ENCODE results near the gene CDK5.

DNA sequence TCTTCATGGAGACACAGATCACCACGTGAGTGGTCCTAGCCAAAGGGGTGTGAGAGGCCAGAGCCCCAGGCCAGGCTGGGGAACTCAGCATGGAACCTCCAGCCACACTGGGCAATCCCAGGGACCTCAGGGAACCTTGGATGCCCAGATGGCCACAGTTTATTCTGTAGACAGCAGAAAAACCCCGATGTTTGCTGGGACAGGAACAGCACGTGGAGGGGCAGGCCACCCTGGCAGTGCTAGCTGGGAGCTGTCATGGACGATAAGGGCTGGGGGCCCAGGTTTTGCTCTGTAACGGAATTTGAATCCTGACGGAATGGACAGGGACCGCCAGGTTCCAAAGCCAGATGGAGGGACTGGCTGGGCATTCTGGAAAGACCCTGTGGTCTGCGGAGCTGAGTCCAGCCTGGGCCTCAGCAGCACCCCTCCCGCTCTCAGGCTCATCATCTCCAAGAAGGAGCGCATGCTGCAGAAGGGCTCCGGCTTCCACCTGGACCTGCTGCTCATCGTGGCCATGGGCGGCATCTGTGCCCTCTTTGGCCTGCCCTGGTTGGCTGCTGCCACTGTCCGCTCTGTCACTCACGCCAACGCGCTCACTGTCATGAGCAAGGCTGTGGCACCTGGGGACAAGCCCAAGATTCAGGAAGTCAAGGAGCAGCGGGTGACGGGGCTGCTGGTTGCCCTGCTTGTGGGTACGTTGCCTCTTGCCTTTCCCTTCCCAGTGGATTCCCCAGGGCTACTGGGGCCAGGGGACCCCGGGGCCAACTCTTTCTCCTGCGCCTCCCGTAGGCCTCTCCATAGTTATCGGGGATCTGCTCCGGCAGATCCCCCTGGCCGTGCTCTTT, 17.3 kb upstream of the CDK5 start:
- TF ChIP-seq POLR2AphosphoS5 (IDR thresholded peaks at IDR 0.05; ENCODE audit: low read depth, low read length), result no peak
- TF ChIP-seq JUND (IDR thresholded peaks at IDR 0.05), result no peak
- TF ChIP-seq EZH2phosphoT487 (IDR thresholded peaks at IDR 0.05; ENCODE audit: borderline replicate concordance), result no peak
- TF ChIP-seq CTCF (IDR thresholded peaks at IDR 0.05 in 2 of 3, conservative IDR thresholded peaks at IDR 0.05 in 1 of 3; ENCODE audit: borderline replicate concordance in 1 of 3, insufficient read depth in 1 of 3, low read depth in 2 of 3, low read length in 2 of 3), result no peak
- no peak for TF ChIP-seq EZH2 (IDR thresholded peaks at IDR 0.05)
- no peak for TF ChIP-seq FOSL1 (IDR thresholded peaks at IDR 0.05; ENCODE audit: low read depth)
- TF ChIP-seq MAX (IDR thresholded peaks at IDR 0.05), result no peak

All from HCT116 (cell line).